ENCODE data around the gene CCDC174. TPM values are rescaled to one million over a fixed set of nuclear protein-coding genes. Genes with fewer than 3 reads are reported as not detected.

Gene CCDC174
- total and polyA plus RNA-seq, 2 donors (not counting 1 experiment from before 2014, with no cell fraction given): 9.9 to 47.1 TPM

DNA sequence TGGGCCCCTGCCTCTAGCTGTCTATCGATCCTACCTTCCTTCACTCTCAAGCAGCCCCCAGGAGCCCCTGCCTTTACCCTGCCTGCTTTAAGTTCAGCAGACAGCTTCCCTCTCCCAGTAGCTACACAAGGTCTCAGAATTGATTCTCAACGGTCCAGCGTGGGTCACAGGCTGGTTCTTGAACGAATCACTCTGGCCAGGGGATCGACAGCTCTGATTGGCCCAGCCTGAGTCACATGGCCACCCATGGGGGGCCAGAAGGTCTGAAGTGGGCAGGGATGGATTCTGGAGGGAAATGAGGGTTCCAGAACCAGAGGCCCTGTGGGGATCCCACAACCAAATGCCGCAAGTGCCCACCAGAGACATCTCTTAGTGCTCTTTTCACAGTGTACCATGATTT is 23.7 kb upstream of the CCDC174 start:
- no peaks in the 10 kb centered on the region for H3K4me1 ChIP-seq (ENCODE audit: control insufficient read depth in 2 of 2, insufficient read depth in 2 of 2, low read length in 2 of 2)
- no peak for DNase-seq
- H3K27ac Mint-ChIP-seq: no peak overlapping the region
- ChIA-PET POLR2A (no interaction called here), CTCF (no interaction called here)
- H2AFZ ChIP-seq (ENCODE audit: insufficient read depth, low read depth, low read length, poor library complexity, severe bottlenecking): no peak overlapping the region
- peaks cover 0 to 16% (median 0%) of the 10 kb centered on the region in 4 experiments for H3K27me3 ChIP-seq (replicated peaks in 1 of 4; ENCODE audit: control extremely low read depth in 1 of 4, control insufficient read depth in 3 of 4, insufficient read depth in 4 of 4, low read length in 3 of 4)
- H4K20me1 ChIP-seq (ENCODE audit: control insufficient read depth, insufficient read depth, low read length, poor library complexity, severe bottlenecking): no peaks in the 10 kb centered on the region
- no peak overlapping the region for H3K4me3 Mint-ChIP-seq
- no peaks in the 10 kb centered on the region for H3K4me1 Mint-ChIP-seq
- intact Hi-C loops (cut with micrococcal nuclease): no loop called here
- ATAC-seq (ENCODE audit: low read depth): no peak
- no peak overlapping the region for H3K27ac ChIP-seq (ENCODE audit: low read length in 2 of 2)
- no peaks in the 10 kb centered on the region for H3K9me3 Mint-ChIP-seq (ENCODE audit: insufficient read depth)
- no peak overlapping the region for H3K4me2 ChIP-seq (replicated peaks; ENCODE audit: low read depth, low read length, poor library complexity, severe bottlenecking)
- H3K79me2 ChIP-seq (ENCODE audit: control insufficient read depth, insufficient read depth, low read length): no peaks in the 10 kb centered on the region
- no peak overlapping the region for H3K4me3 ChIP-seq (ENCODE audit: control extremely low read depth in 1 of 5, extremely low read depth in 1 of 5, insufficient read depth in 1 of 5, low read depth in 2 of 5, low read length in 4 of 5)
- H3K27me3 Mint-ChIP-seq: peaks cover 33% of the 10 kb centered on the region
- WGBS (ENCODE audit: insufficient coverage): 81% methylated on average over 5 of the region's 6 CpGs
- H3K36me3 ChIP-seq (replicated peaks in 1 of 2; ENCODE audit: control extremely low read depth in 1 of 2, control insufficient read depth in 1 of 2, extremely low read depth in 1 of 2, insufficient read depth in 2 of 2, low read length in 1 of 2): no peaks in the 10 kb centered on the region
- H3K9me3 ChIP-seq (ENCODE audit: control extremely low read depth in 1 of 3, control insufficient read depth in 2 of 3, insufficient read depth in 1 of 3, low read length in 2 of 3): peaks cover 0 to 11% (median 0%) of the 10 kb centered on the region in 3 donors
- no peak overlapping the region for H3K9ac ChIP-seq (ENCODE audit: low read length)
- no peak for TF ChIP-seq EZH2 (IDR thresholded peaks at IDR 0.05; ENCODE audit: borderline replicate concordance, insufficient read depth, low read depth, low read length, poor library complexity, severe bottlenecking)
- TF ChIP-seq, protein P1, sequence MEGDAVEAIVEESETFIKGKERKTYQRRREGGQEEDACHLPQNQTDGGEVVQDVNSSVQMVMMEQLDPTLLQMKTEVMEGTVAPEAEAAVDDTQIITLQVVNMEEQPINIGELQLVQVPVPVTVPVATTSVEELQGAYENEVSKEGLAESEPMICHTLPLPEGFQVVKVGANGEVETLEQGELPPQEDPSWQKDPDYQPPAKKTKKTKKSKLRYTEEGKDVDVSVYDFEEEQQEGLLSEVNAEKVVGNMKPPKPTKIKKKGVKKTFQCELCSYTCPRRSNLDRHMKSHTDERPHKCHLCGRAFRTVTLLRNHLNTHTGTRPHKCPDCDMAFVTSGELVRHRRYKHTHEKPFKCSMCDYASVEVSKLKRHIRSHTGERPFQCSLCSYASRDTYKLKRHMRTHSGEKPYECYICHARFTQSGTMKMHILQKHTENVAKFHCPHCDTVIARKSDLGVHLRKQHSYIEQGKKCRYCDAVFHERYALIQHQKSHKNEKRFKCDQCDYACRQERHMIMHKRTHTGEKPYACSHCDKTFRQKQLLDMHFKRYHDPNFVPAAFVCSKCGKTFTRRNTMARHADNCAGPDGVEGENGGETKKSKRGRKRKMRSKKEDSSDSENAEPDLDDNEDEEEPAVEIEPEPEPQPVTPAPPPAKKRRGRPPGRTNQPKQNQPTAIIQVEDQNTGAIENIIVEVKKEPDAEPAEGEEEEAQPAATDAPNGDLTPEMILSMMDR (IDR thresholded peaks at IDR 0.05): no peak

DNA sequence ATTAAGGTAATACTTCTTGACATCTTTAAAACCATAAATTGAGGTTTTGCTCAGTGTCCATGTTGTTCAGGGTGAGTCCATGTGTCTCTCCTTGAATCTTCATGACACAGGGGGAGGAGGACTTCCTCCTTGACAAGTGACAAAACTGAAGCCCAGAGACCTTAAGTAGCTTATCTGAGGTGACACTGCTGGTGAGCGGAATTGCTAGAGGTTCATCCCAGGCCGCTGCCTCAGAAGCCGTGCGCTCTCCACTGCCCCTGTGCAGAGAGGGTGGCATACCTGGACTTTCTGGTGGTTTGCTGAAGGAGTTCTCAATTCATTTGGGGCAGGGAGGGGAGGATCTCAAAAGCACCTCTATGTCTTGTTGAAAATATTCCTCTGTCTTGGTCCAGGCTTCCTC is 23.2 kb upstream of the CCDC174 start:
- DNase-seq (no peak), ATAC-seq (ENCODE audit: low read depth) (no peak)
- Histone ChIP-seq H2AFZ (ENCODE audit: insufficient read depth, low read depth, low read length, poor library complexity, severe bottlenecking) (no peak overlapping the region), H3K4me1 (ENCODE audit: control insufficient read depth in 2 of 2, insufficient read depth in 2 of 2, low read length in 2 of 2) (no peaks in the 10 kb centered on the region), H3K27ac (ENCODE audit: low read length in 2 of 2) (no peak overlapping the region), H3K79me2 (ENCODE audit: control insufficient read depth, insufficient read depth, low read length) (no peaks in the 10 kb centered on the region), H3K9me3 (ENCODE audit: control extremely low read depth in 1 of 3, control insufficient read depth in 2 of 3, insufficient read depth in 1 of 3, low read length in 2 of 3) (peaks cover 0 to 11% (median 0%) of the 10 kb centered on the region in 3 donors), H3K4me3 (ENCODE audit: control extremely low read depth in 1 of 5, extremely low read depth in 1 of 5, insufficient read depth in 1 of 5, low read depth in 2 of 5, low read length in 4 of 5) (no peak overlapping the region), H4K20me1 (ENCODE audit: control insufficient read depth, insufficient read depth, low read length, poor library complexity, severe bottlenecking) (no peaks in the 10 kb centered on the region), H3K36me3 (replicated peaks in 1 of 2; ENCODE audit: control extremely low read depth in 1 of 2, control insufficient read depth in 1 of 2, extremely low read depth in 1 of 2, insufficient read depth in 2 of 2, low read length in 1 of 2) (no peaks in the 10 kb centered on the region), H3K9ac (ENCODE audit: low read length) (no peak overlapping the region), H3K27me3 (replicated peaks in 1 of 4; ENCODE audit: control extremely low read depth in 1 of 4, control insufficient read depth in 3 of 4, insufficient read depth in 4 of 4, low read length in 3 of 4) (peaks cover 0 to 16% (median 0%) of the 10 kb centered on the region in 4 experiments), H3K4me2 (replicated peaks; ENCODE audit: low read depth, low read length, poor library complexity, severe bottlenecking) (no peak overlapping the region)
- no peak overlapping the region for H3K27ac Mint-ChIP-seq
- ChIA-PET CTCF (no interaction called here), POLR2A (no interaction called here)
- intact Hi-C loops (cut with micrococcal nuclease): no loop called here
- WGBS (ENCODE audit: insufficient coverage): 83% methylated on average over 4 of the region's 4 CpGs
- no peak for TF ChIP-seq EZH2 (IDR thresholded peaks at IDR 0.05; ENCODE audit: borderline replicate concordance, insufficient read depth, low read depth, low read length, poor library complexity, severe bottlenecking)
- TF ChIP-seq, protein P1 (IDR thresholded peaks at IDR 0.05): no peak
- H3K9me3 Mint-ChIP-seq (ENCODE audit: insufficient read depth): no peaks in the 10 kb centered on the region
- H3K4me3 Mint-ChIP-seq: no peak overlapping the region
- peaks cover 37% of the 10 kb centered on the region for H3K27me3 Mint-ChIP-seq
- no peaks in the 10 kb centered on the region for H3K4me1 Mint-ChIP-seq

Measured in B cell (primary cell).